Stimulated activated naive CD8-positive, alpha-beta T cell treated with anti-CD3 and anti-CD28 coated beads, Interleukin-15, amount 100 ng/mL, for 72 hours (primary cell): ENCODE measurements around the gene CHRNB1.
"Not testable (repeated sequence)": the region's sequence is repeated elsewhere in the genome, so short reads cannot be mapped to it uniquely, and the experiment has no call there.

ENCODE experiments used
- ATAC-seq: fragments of 150-1000 bp; cut with Tn5 transposase; 2 replicates; pipeline ENCODE4 v1.10.0; 2021; ENCODE audit warnings: mild to moderate bottlenecking, moderate library complexity
- DNase-seq, 2 donors: peaks; one replicate each; pipeline ENCODE4 v3.0.0; 2021 to 2022
- H3K27ac Mint-ChIP-seq, 2 donors: one replicate each; pipeline ENCODE4 v1.8.0; 2022; ENCODE audit warnings: mild to moderate bottlenecking in 2 of 2, mixed read lengths in 2 of 2, moderate library complexity in 2 of 2
- H3K27me3 Mint-ChIP-seq: one replicate; pipeline ENCODE4 v1.8.0; 2022; ENCODE audit warnings: mixed read lengths
- H3K4me1 Mint-ChIP-seq: one replicate; pipeline ENCODE4 v1.8.0; 2022; ENCODE audit warnings: mild to moderate bottlenecking, mixed read lengths
- H3K4me3 Mint-ChIP-seq, 2 donors: one replicate each; pipeline ENCODE4 v1.8.0; 2022; ENCODE audit warnings: mild to moderate bottlenecking in 2 of 2, mixed read lengths in 2 of 2, moderate library complexity in 1 of 2
- H3K9me3 Mint-ChIP-seq, 2 donors: one replicate each; pipeline ENCODE4 v1.8.0; 2022; ENCODE audit warnings: mixed read lengths in 2 of 2

The CHRNB1 gene

DNA sequence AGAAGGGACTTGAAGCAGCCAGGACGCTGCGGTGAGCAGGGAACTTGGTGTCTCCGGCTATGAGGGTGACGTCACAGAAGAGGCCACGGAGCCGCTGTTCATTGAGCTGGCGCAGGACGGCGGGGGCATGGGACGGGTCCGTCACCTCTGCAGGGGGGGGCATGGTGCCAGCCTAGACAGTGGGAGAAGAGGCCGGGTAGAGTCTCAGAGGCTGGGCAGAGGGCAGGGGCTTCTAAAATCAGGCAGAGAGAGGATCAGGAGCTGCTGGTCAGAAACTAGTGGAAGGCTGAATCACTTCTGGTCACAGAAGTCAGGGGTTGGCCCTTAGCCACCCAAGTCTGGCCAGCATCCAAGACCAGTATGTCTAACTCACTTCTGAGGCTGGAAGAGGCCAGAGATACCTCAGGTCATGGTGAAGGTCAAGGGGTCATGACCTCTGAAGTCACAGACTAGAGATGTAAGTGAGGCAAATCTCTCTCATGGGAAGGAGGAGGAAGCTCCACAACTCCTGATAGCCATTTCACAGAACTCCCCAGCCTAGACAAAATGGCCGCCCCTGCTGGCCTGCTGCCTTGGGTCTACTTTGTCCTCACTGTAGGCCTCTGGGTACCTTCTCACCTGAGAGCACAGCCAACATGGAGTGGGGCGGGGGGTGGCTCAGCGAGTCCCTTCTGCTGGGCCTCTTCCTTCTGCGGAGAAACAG, 21.9 kb downstream of the CHRNB1 start:
- Mint-ChIP-seq H3K4me3 (no peak overlapping the region), H3K4me1 (peaks cover 35% of the 10 kb centered on the region), H3K27ac (peak overlapping the region in 1 of 2 donors; percentile 78), H3K9me3 (no peaks in the 10 kb centered on the region), H3K27me3 (no peaks in the 10 kb centered on the region)
- ATAC-seq (no peak), DNase-seq (no peak)

DNA sequence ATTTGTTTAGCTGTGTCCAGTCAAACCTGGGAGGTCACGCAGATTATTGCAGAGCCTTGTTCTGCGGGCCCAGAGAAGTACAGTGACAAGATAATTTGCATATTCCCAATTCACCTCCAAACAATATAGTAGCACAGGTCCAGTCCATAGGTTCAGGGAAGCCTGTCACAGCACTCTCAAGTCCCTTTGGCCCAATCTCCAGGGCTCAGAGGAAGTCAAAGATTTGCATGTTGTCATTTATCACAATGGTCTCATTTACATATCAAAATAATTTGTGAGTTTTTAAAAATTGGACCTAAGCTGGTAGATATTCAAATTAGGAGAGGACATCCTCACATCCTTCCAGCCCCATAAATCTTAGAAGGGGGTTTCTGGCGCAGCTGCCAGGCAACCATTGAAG, 22.6 kb downstream of the CHRNB1 start:
- ATAC-seq = no peak

GRCh38 chr17:7468290-7468689, 23.4 kb downstream of the CHRNB1 start:
- Mint-ChIP-seq H3K4me3 (no peak overlapping the region), H3K4me1 (peaks cover 50% of the 10 kb centered on the region), H3K27me3 (no peaks in the 10 kb centered on the region), H3K9me3 (no peaks in the 10 kb centered on the region), H3K27ac (no peak overlapping the region)
- no peak for DNase-seq
- no peak for ATAC-seq

More for the DNA sequence above, 22.6 kb downstream of the CHRNB1 start:
- Mint-ChIP-seq H3K27ac (peak overlapping the region in 1 of 2 donors; percentile 85), H3K4me3 (no peak overlapping the region), H3K9me3 (no peaks in the 10 kb centered on the region), H3K27me3 (no peaks in the 10 kb centered on the region), H3K4me1 (peaks cover 42% of the 10 kb centered on the region)
- DNase-seq = no peak

DNA sequence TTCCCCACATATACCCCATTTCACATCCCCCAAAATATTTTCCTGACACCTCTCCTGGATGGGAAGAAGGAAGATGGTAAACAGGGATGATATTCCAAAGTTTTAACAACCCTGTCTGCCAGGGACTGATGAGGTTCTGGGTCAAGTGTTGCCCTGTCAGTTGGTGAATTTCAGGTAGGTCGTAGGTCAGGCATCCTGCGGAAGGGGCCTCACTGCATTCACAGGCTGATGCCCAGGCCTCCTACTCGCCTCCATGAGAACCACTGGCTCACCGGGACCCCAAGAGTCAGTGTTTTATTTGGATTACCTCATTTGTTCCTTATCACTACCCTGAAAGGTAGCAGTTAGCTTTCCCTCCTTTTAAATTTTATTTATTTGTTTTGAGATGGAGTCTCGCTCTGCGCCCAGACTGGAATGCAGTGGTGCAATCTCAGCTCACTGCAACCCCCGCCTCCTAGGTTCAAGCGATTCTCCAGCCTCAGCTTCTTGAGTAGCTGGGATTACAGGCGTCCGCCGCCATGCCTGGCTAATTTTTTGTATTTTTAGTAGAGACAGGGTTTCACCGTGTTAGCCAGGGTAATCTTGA, 24.0 kb downstream of the CHRNB1 start:
- Mint-ChIP-seq H3K9me3 (no peaks in the 10 kb centered on the region), H3K27ac (no peak overlapping the region), H3K4me1 (peaks cover 52% of the 10 kb centered on the region), H3K4me3 (no peak overlapping the region), H3K27me3 (no peaks in the 10 kb centered on the region)
- DNase-seq = no peak
- ATAC-seq = no peak

- H3K9me3 Mint-ChIP-seq, H3K4me3 Mint-ChIP-seq, H3K27me3 Mint-ChIP-seq, DNase-seq, ATAC-seq, H3K27ac Mint-ChIP-seq: not testable (repeated sequence)
- peaks cover 52% of the 10 kb centered on the region for H3K4me1 Mint-ChIP-seq
Measured at GRCh38 chr17:7469843-7470242, 25.0 kb downstream of the CHRNB1 start.

- H3K27me3 Mint-ChIP-seq, H3K27ac Mint-ChIP-seq, H3K4me3 Mint-ChIP-seq, DNase-seq, ATAC-seq, H3K9me3 Mint-ChIP-seq: not testable (repeated sequence)
- peaks cover 58% of the 10 kb centered on the region for H3K4me1 Mint-ChIP-seq
Measured at GRCh38 chr17:7470457-7470973, 25.7 kb downstream of the CHRNB1 start.

- no peak for ATAC-seq
- peaks cover 62% of the 10 kb centered on the region for H3K4me1 Mint-ChIP-seq
- H3K4me3 Mint-ChIP-seq = no peak overlapping the region
Measured at GRCh38 chr17:7471729-7472128, 26.9 kb downstream of the CHRNB1 start.

DNA sequence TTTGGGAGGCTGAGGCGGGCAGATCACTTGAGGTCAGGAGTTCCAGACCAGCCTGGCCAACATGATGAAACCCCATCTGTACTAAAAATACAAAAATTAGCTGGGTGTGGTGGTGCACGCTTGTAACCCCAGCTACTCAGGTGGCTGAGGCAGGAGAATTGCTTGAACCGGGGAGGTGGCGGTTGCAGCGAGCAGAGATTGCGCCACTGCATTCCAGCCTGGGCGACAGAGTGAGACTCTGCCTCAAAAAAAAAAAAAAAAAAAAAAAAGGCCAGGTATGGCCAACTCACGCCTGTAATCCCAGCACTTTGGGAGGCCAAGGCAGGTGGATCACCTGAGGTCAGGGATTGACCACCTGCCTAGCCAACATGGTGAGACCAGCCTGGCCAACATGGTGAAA, 29.9 kb downstream of the CHRNB1 start:
- not testable (repeated sequence) for H3K9me3 Mint-ChIP-seq, H3K27me3 Mint-ChIP-seq, DNase-seq, H3K4me3 Mint-ChIP-seq, ATAC-seq
- Mint-ChIP-seq H3K4me1 (peaks cover 60% of the 10 kb centered on the region), H3K27ac (peak overlapping the region in 1 of 2 donors; percentile 71)

More at GRCh38 chr17:7471729-7472128, 26.9 kb downstream of the CHRNB1 start:
- no peaks in the 10 kb centered on the region for H3K9me3 Mint-ChIP-seq
- no peak for DNase-seq
- peak overlapping the region in 1 of 2 donors; percentile 58 for H3K27ac Mint-ChIP-seq
- no peaks in the 10 kb centered on the region for H3K27me3 Mint-ChIP-seq

DNA sequence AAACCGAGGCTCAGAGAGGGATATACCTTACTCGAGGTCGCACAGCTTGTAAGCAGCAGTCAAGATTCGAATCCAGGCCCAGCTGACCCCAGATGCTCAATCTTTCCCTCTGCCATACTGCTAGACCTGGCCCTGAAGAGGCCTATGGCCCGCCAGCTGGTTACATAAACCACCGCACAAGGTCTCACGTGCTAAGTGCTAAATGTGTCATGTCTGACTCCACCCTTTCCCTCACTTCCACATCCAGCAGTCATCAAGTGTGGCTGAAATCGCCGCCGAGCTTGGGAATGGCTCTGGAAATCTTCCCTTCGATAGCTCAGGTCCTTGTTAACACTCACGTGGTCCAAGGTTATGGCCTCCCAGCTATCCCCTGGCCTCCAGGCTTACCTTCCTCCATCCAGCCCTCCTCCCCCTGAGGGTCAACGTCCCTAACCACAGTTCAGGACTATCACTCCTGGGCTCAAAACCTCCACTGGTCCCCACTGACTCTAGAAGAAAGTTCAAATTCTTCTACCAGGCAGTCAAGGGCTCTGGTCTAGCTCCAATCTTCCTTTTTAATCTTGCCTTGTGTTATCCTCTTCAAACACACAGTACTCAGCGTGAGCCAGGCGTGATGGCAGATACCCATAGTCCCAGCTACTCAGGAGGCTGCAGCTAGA, 31.0 kb downstream of the CHRNB1 start:
- H3K27me3 Mint-ChIP-seq = no peaks in the 10 kb centered on the region
- no peaks in the 10 kb centered on the region for H3K9me3 Mint-ChIP-seq
- ATAC-seq (no peak), DNase-seq (no peak)
- H3K4me1 Mint-ChIP-seq = peaks cover 70% of the 10 kb centered on the region
- H3K4me3 Mint-ChIP-seq = peak overlapping the region; percentile 89 to 99
- H3K27ac Mint-ChIP-seq = peak overlapping the region in 1 of 2 donors; percentile 75

DNA sequence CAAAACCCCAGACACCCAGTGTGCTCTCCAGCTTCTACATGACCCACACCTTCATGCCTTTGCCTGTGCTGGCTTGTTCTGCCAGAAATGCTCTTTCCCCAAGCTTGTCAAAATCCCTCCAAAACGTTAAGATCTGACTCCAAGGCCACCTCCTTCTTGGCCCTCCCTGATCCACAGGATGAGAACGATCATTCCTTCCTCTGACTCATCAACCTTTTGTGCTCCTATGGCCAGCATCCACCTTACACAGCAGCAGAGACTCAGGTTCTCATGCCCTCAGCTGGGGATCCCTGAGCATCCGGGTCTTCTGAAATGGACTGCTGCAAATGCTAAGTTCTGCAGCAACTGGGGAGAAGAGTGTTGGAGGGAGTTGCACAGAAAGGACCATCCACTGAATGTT, 31.6 kb downstream of the CHRNB1 start:
- DNase-seq (no peak), ATAC-seq (no peak)
- no peaks in the 10 kb centered on the region for H3K9me3 Mint-ChIP-seq
- no peaks in the 10 kb centered on the region for H3K27me3 Mint-ChIP-seq
- peaks cover 74% of the 10 kb centered on the region for H3K4me1 Mint-ChIP-seq
- H3K27ac Mint-ChIP-seq = peak overlapping the region; percentile 0 to 82
- peak overlapping the region; percentile 89 to 99 for H3K4me3 Mint-ChIP-seq

DNA sequence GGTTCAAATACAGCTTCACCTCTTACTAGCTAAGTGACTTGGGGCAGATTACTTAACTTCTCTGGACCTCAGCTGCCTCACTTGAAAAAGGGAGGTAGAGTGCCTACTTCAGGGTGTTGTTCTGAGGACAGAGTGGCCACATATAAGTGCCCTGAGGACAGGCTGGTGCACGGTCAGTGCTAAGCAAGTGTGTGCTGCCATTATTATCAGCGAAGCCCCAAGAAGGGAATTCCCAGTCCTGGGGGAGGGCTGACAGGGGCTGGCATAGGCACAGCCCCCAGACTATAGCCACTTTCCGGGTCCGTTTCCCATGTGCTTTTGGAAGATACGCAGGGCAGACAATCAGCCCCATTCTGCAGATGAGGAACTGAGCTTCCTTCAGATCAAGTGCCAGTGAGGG, 32.1 kb downstream of the CHRNB1 start:
- H3K27ac Mint-ChIP-seq = no peak overlapping the region

GRCh38 chr17:7477392-7478275, 32.8 kb downstream of the CHRNB1 start:
- peaks cover 75% of the 10 kb centered on the region for H3K4me1 Mint-ChIP-seq
- H3K4me3 Mint-ChIP-seq = peak overlapping the region; percentile 89 to 99
- peak overlapping the region; percentile 78 to 90 for H3K27ac Mint-ChIP-seq

More for the DNA sequence above, 32.1 kb downstream of the CHRNB1 start:
- no peaks in the 10 kb centered on the region for H3K27me3 Mint-ChIP-seq
- H3K9me3 Mint-ChIP-seq = no peaks in the 10 kb centered on the region
- peak overlapping the region; percentile 89 to 99 for H3K4me3 Mint-ChIP-seq
- DNase-seq (no peak), ATAC-seq (no peak)
- H3K4me1 Mint-ChIP-seq = peaks cover 74% of the 10 kb centered on the region

DNA sequence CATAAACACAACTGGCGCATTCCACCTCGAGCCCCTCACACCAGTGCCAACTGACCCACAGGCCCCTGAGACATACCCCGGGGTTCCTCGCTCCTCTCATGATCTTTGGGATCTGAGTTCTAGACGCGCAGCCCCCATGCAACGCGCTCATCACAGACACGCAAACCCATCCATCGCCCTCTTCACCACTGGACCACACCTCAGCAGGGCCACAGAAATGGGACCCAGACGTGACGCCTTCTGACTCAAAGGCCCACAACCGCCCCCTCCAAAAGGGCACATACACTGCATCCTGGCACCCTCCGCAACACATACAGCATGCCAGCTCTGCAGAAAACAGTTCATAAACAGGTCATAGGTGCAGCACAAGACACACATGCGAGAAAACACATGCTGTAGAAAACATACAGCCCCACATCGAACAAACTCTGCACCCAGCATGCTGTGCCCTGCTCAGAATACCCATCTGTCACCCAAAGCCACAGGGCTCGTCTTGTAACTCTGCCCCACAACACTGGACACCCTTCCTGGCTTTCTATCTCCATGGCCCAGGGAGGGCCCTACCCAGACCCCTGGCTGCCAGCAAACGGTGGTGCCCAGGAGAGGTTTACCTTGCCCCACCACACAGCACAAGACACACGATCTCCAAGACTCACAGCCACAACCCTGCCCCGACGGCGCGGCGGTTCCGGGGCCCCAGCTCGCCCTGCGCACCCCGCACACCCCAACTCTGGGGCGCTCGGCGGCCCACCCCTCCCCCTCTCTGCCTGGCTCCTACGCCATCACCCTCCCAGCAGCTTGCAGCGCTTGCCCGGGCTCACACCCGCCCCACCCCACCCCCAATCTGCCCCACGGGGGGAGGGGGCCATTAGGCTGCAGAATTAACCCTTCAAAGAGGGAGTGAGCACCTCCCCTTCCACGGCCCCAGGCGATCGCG, 33.7 kb downstream of the CHRNB1 start:
- DNase-seq = peak; percentile 57 to 65
- H3K4me3 Mint-ChIP-seq = peak overlapping the region; percentile 89 to 99
- H3K9me3 Mint-ChIP-seq = no peaks in the 10 kb centered on the region
- H3K27me3 Mint-ChIP-seq = no peaks in the 10 kb centered on the region
- ATAC-seq = peak; percentile 56
- H3K4me1 Mint-ChIP-seq = peaks cover 73% of the 10 kb centered on the region
- H3K27ac Mint-ChIP-seq = peak overlapping the region; percentile 78 to 90

More at GRCh38 chr17:7477392-7478275, 32.8 kb downstream of the CHRNB1 start:
- H3K27me3 Mint-ChIP-seq = no peaks in the 10 kb centered on the region
- no peak for DNase-seq
- no peaks in the 10 kb centered on the region for H3K9me3 Mint-ChIP-seq
- peak; percentile 3 for ATAC-seq
